Astrocyte (in vitro differentiated cells and primary cell): ENCODE results near the gene BORCS5. TPM values are rescaled to one million over a fixed set of nuclear protein-coding genes. Genes with fewer than 3 reads are reported as not detected.

Experiments used
- total RNA-seq: library from RNA; stranded (reverse); gene quantifications from 2 replicates; pipeline ENCODE4 v1.2.1, GENCODE V29; 2021

BORCS5 gene
- total RNA-seq, 1 donor from 2014 or later: 8.1 TPM

Other genes starting within 250 kb of the BORCS5 start
- 40.9 and 45.8 TPM in 2 replicates for gene LRP6, start 90.0 kb upstream of the BORCS5 start, total RNA-seq
- gene MANSC1, start 6.8 kb upstream of the BORCS5 start, total RNA-seq: 2.5 and 2.9 TPM in 2 replicates
- 21.4 and 24.2 TPM in 2 replicates for gene DUSP16, start 205.8 kb downstream of the BORCS5 start, total RNA-seq